HUES48 (cell line): ENCODE results near the gene MMP2.

ENCODE experiments used
- H3K27ac ChIP-seq: one replicate; pipeline ENCODE4 v1.7.0; 2013; ENCODE audit warnings: low read depth, low read length, inconsistent platforms
- H3K27me3 ChIP-seq: 2 replicates; pipeline ENCODE4 v1.6.1; 2013; ENCODE audit warnings: mild to moderate bottlenecking, low read length; ENCODE audit not compliant: control insufficient read depth, insufficient read depth
- H3K36me3 ChIP-seq: 2 replicates; pipeline ENCODE4 v1.6.1; 2013; ENCODE audit warnings: low read length; ENCODE audit not compliant: control insufficient read depth, insufficient read depth
- H3K4me1 ChIP-seq: 2 replicates; pipeline ENCODE4 v1.6.1; 2013; ENCODE audit warnings: mild to moderate bottlenecking, low read length; ENCODE audit not compliant: control insufficient read depth, insufficient read depth
- H3K4me3 ChIP-seq: 2 replicates; pipeline ENCODE4 v1.5.1; 2013; ENCODE audit warnings: mild to moderate bottlenecking, low read depth, low read length
- H3K9ac ChIP-seq: 2 replicates; pipeline ENCODE4 v1.6.1; 2013; ENCODE audit warnings: mild to moderate bottlenecking, low read depth, low read length, moderate library complexity
- H3K9me3 ChIP-seq: 2 replicates; pipeline ENCODE4 v1.6.1; 2013; ENCODE audit warnings: low read length; ENCODE audit not compliant: control insufficient read depth, insufficient read depth

MMP2 gene

DNA sequence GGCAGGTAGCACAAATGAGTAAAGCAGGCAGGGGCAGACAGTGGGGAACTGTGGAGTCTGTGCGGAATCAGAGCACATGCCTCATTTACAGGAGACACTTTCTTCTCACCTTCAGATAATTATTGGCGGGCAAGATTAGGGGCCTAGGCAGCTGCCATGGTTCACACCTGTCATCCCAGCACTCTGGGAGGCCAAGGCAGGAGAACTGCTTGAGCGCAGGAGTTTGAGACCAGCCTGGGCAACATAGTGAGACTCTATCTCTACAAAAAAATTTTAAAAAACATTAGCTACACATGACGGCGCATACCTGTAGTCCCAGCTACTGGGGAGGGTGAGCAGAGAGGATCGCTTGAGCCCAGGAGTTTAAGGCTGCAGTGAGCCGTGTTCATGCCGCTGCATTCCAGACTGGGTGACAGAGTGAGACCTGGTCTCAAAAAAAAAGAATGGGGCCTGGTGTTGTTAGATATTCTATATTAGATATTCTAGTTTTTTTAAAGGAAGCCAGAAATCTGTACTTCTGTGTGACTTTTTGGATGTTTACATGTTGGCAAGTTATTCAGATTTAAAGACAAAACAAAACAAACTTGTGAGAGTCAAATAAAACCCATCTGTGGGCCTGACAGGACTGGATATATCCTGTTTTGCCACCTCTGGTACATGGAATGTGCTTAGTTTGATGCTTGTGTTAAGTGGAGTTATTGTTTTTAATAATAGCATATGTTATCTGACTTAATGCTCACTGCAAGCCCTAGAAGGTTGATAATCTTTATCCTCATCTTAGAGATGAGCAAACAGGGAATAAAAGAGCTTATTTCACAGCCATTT, 24.9 kb downstream of the MMP2 start:
- H3K27ac ChIP-seq, result no peak overlapping the region
- H3K9ac ChIP-seq, result no peak overlapping the region
- no peaks in the 10 kb centered on the region for H3K9me3 ChIP-seq
- H3K27me3 ChIP-seq, result no peaks in the 10 kb centered on the region
- H3K36me3 ChIP-seq, result peaks cover 5% of the 10 kb centered on the region; the same call in 1 of the 2 replicates
- no peak overlapping the region for H3K4me3 ChIP-seq
- no peaks in the 10 kb centered on the region; the same call in 1 of the 2 replicates for H3K4me1 ChIP-seq

- H3K4me3 ChIP-seq, result no peak overlapping the region
- H3K4me1 ChIP-seq, result peaks cover 6% of the 10 kb centered on the region
- H3K27ac ChIP-seq, result no peak overlapping the region
- no peak overlapping the region for H3K9ac ChIP-seq
- H3K27me3 ChIP-seq, result peaks cover 5% of the 10 kb centered on the region; the same call in 1 of the 2 replicates
- no peaks in the 10 kb centered on the region for H3K9me3 ChIP-seq
- peaks cover 5% of the 10 kb centered on the region; the same call in 1 of the 2 replicates for H3K36me3 ChIP-seq
These were observed 26.5 kb downstream of the MMP2 start for GRCh38 chr16:55505333-55506015.

GRCh38 chr16:55506083-55506482, 27.1 kb downstream of the MMP2 start:
- Histone ChIP-seq H3K36me3 (peaks cover 5% of the 10 kb centered on the region; the same call in 1 of the 2 replicates), H3K27ac (no peak overlapping the region), H3K9me3 (no peaks in the 10 kb centered on the region), H3K4me1 (peaks cover 6% of the 10 kb centered on the region), H3K9ac (no peak overlapping the region), H3K4me3 (no peak overlapping the region), H3K27me3 (peaks cover 5% of the 10 kb centered on the region; the same call in 1 of the 2 replicates)

DNA sequence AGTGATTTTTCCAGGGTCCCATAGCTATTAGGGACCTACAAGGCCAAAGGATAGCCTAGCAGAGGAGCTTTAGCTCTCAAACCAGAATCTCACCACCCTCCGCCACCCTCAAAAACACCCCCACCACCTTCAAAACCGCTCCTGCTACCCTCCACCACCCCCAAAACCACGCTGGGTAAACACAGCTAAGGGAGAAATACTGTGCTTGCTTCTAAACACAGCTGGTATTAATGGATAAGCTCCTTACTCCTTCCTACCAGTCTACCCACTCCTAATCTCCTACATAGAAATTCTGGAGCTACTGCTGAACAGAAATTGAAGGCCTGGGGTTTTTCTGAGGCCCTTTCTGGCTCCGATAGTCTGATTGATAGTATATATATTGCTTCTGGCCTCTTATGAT, 27.7 kb downstream of the MMP2 start:
- Histone ChIP-seq H3K27ac (no peak overlapping the region), H3K4me3 (no peak overlapping the region), H3K9me3 (no peaks in the 10 kb centered on the region), H3K9ac (no peak overlapping the region), H3K27me3 (peaks cover 5% of the 10 kb centered on the region; the same call in 1 of the 2 replicates), H3K36me3 (peaks cover 5% of the 10 kb centered on the region; the same call in 1 of the 2 replicates), H3K4me1 (peaks cover 6% of the 10 kb centered on the region)

DNA sequence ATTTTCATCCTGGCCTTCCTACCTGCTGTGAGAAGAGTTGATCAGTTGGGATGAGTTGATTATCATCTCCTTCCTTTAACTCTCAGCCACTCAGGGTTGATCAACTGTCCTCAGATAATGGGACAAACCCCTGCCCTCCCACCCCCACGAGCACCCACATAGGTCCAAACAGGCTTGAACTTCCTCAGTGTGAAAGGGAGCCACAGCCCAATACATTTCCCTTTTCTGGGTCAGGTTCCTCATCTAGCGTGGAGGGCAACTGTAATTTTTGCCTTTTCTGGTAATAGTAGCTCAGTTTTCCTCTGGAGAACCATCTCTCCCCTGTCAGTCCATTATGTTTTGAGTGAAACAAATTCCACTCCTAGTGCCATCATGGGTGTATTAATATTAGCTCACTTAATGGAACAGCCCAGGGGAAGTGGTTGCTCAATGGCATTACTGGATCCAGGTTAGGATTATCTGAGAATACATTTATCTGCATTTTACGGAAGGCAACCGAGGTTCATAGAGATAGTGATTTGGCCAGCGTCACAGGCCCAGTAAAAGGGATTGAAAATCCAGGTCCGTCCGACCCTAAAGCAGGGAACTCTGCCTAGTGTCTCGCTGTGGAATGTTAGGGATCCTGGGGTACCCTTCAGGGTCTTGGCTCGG, 29.4 kb downstream of the MMP2 start:
- H3K27ac ChIP-seq, result no peak overlapping the region
- H3K4me3 ChIP-seq, result peak overlapping the region; percentile 66; the same call in 1 of the 2 replicates
- H3K9ac ChIP-seq, result no peak overlapping the region
- H3K4me1 ChIP-seq, result peaks cover 6% of the 10 kb centered on the region; the same call in 1 of the 2 replicates
- peaks cover 3% of the 10 kb centered on the region; the same call in 1 of the 2 replicates for H3K36me3 ChIP-seq
- H3K9me3 ChIP-seq, result peaks cover 14% of the 10 kb centered on the region
- H3K27me3 ChIP-seq, result peaks cover 5% of the 10 kb centered on the region; the same call in 1 of the 2 replicates

DNA sequence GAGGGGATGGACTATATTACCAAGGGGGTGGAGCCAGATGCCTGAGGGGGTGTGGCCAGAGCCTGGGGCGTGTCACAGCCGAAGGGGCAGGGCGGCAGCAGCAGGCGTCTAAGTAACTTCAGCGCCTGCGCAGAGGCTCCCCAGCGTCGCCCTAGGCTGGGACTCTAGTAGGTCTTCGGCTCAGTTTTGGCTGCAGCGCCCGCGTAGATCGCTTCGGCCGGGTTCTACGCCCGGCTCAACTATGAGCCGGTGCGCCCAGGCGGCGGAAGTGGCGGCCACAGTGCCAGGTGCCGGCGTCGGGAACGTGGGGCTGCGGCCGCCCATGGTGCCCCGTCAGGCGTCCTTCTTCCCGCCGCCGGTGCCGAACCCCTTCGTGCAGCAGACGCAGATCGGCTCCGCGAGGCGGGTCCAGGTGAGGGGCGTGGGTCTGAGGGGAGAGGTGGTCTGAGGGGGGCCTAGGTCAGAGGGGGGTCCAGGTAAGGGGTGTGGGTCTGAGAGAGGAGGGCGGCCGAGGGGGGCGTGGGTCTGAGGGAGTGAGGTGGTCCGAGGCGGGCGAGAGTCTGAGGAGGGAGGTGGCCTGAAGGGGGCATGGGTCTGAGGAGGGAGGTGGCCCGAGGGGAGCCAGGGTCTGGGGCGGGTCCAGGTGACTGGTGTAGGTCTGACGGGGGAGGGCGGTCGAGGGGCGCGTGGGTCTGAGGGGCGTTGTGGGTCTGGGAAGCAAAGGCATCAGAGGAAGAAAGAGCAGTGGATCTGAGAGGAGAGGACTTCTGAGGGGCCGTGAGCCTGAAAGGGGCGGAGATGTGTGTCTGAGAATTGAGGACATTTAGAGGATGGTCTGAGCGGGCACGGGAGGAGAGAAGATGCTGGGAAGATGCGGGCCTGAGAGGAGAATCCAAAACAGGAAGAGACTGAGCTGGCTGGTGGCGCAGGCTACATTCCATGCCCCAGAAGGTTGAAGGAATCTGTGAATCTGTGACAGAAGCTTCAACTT, 30.2 kb downstream of the MMP2 start, which contains the start of gene LPCAT2:
TSS of gene LPCAT2 (plus strand) at position 132 of the 991 bp plus-strand sequence. CDS start at position 242, 110 bp downstream.
- H3K9ac ChIP-seq, result 0 out of 2 replicates have a peak within 1 kb of the TSS, but pooled peaks have one; percentile 27
- no peaks in the 10 kb centered on the region for H3K36me3 ChIP-seq
- H3K9me3 ChIP-seq, result peaks cover 17% of the 10 kb centered on the region
- H3K27me3 ChIP-seq, result peaks cover 5% of the 10 kb centered on the region; the same call in 1 of the 2 replicates
- H3K4me3 ChIP-seq, result peak within 1 kb of the TSS; percentile 66
- peak within 1 kb of the TSS; percentile 57 for H3K27ac ChIP-seq
- H3K4me1 ChIP-seq, result peaks cover 6% of the 10 kb centered on the region; the same call in 1 of the 2 replicates

DNA sequence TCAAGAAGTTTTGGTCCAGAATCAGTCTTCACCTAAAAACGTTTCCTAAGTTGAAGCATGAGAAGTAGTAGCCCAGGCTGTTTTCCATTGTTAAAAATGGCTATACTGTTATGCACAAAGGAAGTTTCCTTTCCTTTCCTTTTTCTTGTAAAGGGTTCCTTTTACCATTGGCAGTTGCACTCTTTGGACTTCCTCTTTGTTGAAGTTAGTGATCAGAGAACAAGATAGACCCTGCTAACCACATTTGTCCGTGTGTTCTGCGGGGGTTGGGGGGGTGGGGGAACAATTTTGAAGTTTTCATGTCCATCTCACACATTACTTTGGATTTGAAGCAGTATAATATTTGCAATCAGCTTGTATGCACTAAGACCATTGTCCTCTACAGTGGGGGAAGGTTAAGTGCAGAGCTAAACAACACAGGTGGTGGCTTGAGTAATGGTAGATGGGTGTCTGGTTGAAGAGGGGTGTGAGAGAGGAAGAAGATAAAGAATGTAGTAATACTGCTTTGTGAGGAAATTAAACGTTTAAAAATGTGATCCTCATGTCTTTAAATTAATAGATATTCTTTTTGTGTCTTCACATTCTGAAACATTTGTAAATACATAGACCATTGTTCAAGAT, 31.3 kb downstream of the MMP2 start:
- Histone ChIP-seq H3K4me1 (peaks cover 6% of the 10 kb centered on the region; the same call in 1 of the 2 replicates), H3K36me3 (no peaks in the 10 kb centered on the region), H3K27ac (no peak overlapping the region), H3K9me3 (peaks cover 17% of the 10 kb centered on the region), H3K9ac (no peak overlapping the region), H3K4me3 (peak overlapping the region; percentile 66; the same call in 1 of the 2 replicates), H3K27me3 (peaks cover 5% of the 10 kb centered on the region; the same call in 1 of the 2 replicates)

GRCh38 chr16:55512941-55513340, 33.9 kb downstream of the MMP2 start:
- Histone ChIP-seq H3K9me3 (peaks cover 17% of the 10 kb centered on the region), H3K9ac (no peak overlapping the region), H3K4me1 (peaks cover 6% of the 10 kb centered on the region; the same call in 1 of the 2 replicates), H3K4me3 (no peak overlapping the region), H3K27ac (no peak overlapping the region), H3K27me3 (peaks cover 5% of the 10 kb centered on the region; the same call in 1 of the 2 replicates), H3K36me3 (no peaks in the 10 kb centered on the region)

DNA sequence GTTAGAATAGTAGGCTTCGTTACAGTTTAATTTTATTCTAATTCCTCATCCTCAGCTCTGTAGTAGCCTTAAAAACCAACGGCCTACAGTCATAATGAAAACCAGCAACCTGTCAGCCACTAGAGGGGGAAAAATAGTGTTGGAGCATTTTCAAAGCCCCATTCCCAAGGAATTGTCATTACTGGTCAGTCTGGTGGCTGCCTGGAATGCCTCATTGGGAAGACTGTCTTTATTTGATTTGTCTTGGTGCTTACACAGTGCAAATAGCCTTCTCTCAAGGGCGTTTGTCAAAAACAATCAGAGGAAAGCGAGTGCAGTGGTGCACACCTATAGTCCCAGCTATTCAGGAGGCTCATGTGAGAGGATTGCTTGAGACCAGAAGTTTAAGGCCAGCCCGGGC, 34.6 kb downstream of the MMP2 start:
- Histone ChIP-seq H3K27me3 (peaks cover 5% of the 10 kb centered on the region; the same call in 1 of the 2 replicates), H3K36me3 (no peaks in the 10 kb centered on the region), H3K4me1 (peaks cover 6% of the 10 kb centered on the region; the same call in 1 of the 2 replicates), H3K9me3 (peaks cover 17% of the 10 kb centered on the region), H3K27ac (no peak overlapping the region), H3K4me3 (no peak overlapping the region), H3K9ac (no peak overlapping the region)
